Activated T-cell treated with anti-CD3 and anti-CD28 coated beads for 1 hour (primary cell): ENCODE measurements around the gene BICDL1.
"Not testable (repeated sequence)": the region's sequence is repeated elsewhere in the genome, so short reads cannot be mapped to it uniquely, and the experiment has no call there.

Experiments used
- DNase-seq: peaks from one replicate; pipeline ENCODE4 v3.0.0-alpha.2; 2020; ENCODE audit warnings: low read depth

Gene BICDL1

GRCh38 chr12:119988472-119989360 lies at the start of gene BICDL1:
BICDL1 (plus strand) TSS chr12:119989236; CDS start chr12:119989869, 633 bp downstream.
- DNase-seq = peak; percentile 93

GRCh38 chr12:119940897-119941296 lies 48.1 kb upstream of the BICDL1 start:
- no peak for DNase-seq

GRCh38 chr12:119942386-119942785 lies 46.6 kb upstream of the BICDL1 start:
- DNase-seq = no peak

GRCh38 chr12:119946213-119946612 lies 42.8 kb upstream of the BICDL1 start:
- DNase-seq = no peak

- DNase-seq = no peak
Measured at GRCh38 chr12:119949145-119949544, 39.9 kb upstream of the BICDL1 start.

GRCh38 chr12:119949594-119949993 lies 39.4 kb upstream of the BICDL1 start:
- DNase-seq = no peak

- no peak for DNase-seq
Measured at GRCh38 chr12:119956047-119956446, 33.0 kb upstream of the BICDL1 start.

- no peak for DNase-seq
Measured at GRCh38 chr12:119957135-119957534, 31.9 kb upstream of the BICDL1 start.

GRCh38 chr12:119959435-119959834 lies 29.6 kb upstream of the BICDL1 start:
- no peak for DNase-seq

GRCh38 chr12:119964123-119964522 lies 24.9 kb upstream of the BICDL1 start:
- DNase-seq = no peak

GRCh38 chr12:119964929-119965328 lies 24.1 kb upstream of the BICDL1 start:
- DNase-seq = no peak

- DNase-seq = no peak
Measured at GRCh38 chr12:119980242-119980641, 8.8 kb upstream of the BICDL1 start.

GRCh38 chr12:119980702-119981101 lies 8.3 kb upstream of the BICDL1 start:
- DNase-seq = not testable (repeated sequence)

GRCh38 chr12:119989361-119989730 lies 310 bp downstream of the BICDL1 start:
- no peak for DNase-seq

- peak; percentile 57 for DNase-seq
Measured at GRCh38 chr12:119989731-119990381, 820 bp downstream of the BICDL1 start.

- DNase-seq = no peak
Measured at GRCh38 chr12:119990382-119990874, 1.4 kb downstream of the BICDL1 start.

GRCh38 chr12:119992129-119992705 lies 3.2 kb downstream of the BICDL1 start:
- no peak for DNase-seq

- DNase-seq = no peak
Measured at GRCh38 chr12:119994892-119995658, 6.0 kb downstream of the BICDL1 start.

GRCh38 chr12:119996417-119996816 lies 7.4 kb downstream of the BICDL1 start:
- DNase-seq = no peak

- no peak for DNase-seq
Measured at GRCh38 chr12:119998471-119999245, 9.6 kb downstream of the BICDL1 start.

- DNase-seq = no peak
Measured at GRCh38 chr12:120000556-120000955, 11.5 kb downstream of the BICDL1 start.
